HG03460 (cell line): ENCODE measurements around the gene ERO1B.
"Not testable (repeated sequence)": the region's sequence is repeated elsewhere in the genome, so short reads cannot be mapped to it uniquely, and the experiment has no call there.

Source experiments
- ATAC-seq: cut with Tn5 transposase; IDR thresholded peaks from one replicate; pipeline ENCODE4 v1.9.1; 2021; ENCODE audit not compliant: unreplicated experiment

ERO1B gene, protein sequence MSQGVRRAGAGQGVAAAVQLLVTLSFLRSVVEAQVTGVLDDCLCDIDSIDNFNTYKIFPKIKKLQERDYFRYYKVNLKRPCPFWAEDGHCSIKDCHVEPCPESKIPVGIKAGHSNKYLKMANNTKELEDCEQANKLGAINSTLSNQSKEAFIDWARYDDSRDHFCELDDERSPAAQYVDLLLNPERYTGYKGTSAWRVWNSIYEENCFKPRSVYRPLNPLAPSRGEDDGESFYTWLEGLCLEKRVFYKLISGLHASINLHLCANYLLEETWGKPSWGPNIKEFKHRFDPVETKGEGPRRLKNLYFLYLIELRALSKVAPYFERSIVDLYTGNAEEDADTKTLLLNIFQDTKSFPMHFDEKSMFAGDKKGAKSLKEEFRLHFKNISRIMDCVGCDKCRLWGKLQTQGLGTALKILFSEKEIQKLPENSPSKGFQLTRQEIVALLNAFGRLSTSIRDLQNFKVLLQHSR

DNA sequence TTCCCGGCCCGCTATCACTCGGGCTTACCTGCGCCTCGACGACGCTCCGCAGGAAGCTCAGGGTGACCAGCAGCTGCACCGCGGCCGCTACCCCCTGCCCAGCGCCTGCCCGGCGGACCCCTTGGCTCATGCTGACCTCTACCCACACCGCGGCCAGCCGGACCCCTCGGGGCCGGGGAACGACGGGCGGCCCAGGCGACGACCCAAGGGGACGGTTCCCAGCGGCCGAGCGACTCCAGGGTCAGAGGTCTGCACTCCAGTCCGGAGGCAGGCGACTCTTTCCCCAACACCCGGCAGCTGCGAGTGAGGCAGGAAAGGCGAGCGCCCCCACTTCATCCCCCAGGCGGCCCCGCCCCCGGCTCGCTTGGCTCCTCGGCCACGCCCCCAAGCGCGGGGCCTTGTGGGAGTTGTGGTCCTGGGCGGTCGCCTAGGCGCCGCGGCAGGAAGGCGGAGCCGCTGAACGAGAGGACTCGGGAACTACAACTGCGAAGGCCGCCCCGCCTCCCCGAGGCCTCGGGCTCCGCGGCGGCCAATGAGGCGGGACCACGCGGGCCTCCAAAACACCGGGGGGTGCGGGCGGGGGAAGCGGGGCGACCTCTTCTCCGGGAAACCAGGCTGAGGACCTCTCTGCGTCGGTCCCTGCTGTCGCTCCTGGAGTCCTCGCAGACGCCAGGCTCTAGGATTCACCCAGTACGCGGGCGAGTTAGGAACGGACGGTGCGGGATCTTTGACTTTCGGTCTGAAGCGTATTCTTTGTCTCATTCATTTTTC, at the start of gene ERO1B:
Gene ERO1B, minus strand, starts transcription at position 305 of the 771 bp plus-strand sequence. Its CDS starts 175 bp downstream, at position 130.
- peak; percentile 81 for ATAC-seq

DNA sequence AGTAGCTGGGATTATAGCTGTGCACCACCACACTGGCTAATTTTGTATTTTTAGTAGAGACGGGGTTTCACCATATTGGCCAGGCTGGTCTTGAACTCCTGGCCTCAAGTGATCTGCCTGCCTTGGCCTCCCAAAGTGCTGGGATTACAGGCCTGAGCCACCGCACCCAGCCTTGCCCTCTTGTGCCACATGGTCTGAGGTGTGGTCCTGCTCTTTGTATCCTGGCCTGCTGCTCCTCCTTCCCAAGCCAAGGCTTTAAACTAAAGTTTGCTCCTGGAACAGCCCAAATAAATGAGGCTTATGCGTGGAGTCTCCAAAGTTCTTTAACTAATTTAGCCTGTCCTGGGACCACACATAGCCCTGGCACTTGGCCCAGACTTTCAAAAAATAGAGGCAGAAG, 49.7 kb upstream of the ERO1B start:
- not testable (repeated sequence) for ATAC-seq

DNA sequence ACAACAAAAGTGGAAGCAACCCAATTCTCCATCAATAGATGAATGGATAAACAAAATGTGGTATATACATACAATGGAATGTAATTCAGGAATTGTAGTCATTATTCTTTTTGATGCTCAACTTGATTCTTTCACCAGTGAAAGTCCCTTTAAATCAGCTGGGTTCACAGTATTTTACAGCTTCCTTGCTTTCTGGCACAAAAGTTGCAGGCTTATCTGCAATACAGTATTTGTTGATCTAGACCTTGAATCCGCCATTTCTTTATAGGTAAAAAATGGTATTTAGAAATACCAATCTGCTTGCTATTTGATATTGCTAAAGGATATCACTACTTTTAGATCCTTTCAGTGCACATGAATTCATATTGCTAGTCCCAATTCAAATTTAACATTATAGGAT, 44.7 kb upstream of the ERO1B start:
- ATAC-seq: no peak

DNA sequence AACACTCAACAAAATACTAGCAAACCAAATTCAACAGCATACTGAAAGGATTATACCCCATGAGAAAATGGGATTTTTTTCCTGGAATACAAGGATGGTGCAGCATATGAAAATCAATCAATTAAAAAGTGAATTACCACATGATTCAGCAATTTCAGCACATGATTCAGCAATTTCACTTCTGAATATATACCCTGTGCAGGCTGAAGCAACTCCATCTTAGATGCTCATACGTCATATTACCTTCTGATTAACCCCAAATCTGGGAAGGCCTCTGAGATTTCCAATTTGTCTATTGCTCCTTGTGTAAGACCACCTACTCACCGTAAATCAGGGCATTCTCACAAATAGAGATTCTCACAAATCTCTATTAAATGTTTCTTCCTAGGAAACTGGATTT, 43.8 kb upstream of the ERO1B start:
- ATAC-seq: no peak

DNA sequence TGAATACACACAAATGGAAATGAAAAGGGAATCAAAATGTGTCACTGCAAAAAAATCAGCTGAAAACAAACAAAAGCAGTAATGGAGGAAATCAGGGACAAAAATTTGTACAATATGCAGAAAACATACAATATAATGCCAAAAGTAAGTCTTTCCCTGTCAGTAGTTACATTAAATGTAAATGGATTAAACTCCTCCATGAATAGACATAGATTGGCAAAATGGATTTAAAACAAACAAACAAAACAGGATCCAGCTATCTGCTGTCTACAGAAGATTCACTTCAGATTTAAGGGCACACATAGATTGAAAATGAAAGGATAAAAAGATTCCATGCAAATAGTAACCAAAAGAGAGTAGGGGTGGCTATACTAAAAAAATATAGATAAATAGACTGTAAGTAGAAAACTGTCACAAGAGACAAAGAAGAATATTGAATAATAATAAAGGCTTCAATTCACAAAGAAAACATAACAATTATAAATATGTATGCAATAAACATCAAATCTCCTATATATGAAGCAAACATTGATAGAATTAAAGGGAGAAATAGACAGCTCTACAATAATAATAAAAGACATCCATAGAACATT, 42.2 kb upstream of the ERO1B start:
- ATAC-seq: no peak

DNA sequence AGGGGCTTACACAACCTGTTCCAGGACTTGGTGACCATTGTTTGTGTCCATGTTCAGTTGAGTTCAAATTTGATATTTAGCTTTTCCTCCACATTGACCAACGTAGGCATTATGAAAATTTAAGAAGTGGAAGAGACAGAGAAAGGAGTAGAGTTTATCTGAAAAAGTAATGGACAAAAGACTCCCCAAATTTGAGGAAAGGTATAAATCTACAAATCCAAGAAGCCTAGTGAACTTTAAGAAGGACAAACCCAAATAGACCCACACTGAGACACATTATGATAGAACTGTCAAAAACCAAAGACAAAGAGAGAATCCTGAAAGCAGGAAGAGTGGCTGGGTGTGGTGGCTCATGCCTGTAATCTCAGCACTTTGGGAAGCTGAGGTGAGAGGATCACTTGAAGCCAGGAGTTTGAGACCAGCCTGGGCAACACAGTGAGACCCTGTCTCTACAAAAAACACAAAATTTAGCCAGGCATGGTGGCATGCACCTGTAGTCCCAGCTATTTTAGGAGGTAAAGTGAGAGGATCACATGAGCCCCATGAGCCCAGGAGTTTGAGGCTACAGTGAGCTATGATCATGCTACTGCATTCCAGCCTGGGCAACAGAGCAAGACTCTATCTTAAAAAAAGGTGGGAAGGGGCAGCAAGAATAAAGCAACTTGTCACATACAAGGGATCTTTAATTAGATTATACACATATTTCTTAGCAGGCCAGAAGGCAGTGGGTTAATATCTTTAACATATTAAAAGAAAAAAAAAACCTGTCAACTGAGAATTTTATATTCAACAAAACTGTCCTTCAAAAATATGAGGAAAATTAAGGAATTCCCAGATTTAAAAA, 41.0 kb upstream of the ERO1B start:
- no peak for ATAC-seq

DNA sequence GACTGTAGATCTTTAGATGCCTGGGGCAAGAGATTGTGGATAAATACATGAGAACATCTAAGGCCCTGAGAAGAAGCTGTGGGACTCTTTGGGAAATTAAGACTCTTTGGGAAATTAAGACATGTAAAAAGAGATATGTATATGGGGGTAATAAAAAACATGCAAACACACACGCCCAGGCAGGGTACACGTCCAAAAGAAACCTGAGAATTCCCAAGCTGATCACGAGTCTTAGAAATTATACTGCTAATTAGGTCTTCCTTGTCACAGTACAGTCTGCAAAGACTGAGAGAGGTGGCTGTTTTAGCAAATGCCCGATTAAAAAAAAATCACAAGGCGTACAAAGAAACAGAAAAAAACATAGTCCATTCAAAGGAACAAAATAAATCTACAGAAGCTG, 39.3 kb upstream of the ERO1B start:
- ATAC-seq: no peak

DNA sequence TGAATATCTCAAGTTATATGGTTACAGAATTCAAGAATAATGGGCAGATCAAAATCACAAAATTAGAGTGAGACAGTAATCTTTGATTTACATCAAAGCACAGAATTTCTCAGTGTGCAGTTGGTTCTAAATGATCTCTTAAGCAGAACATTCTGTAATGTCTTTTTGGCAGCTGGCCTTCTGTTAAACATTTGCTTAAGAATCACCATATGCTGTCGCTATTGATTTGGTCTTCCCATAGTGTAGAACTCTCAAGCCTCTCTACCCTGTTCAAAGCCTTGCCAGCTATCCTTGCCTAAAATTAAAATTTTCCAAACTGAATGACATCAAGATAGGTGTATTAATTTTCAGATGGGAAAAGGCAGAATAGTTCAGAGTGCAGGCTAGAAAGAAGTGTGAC, 38.9 kb upstream of the ERO1B start:
- no peak for ATAC-seq

DNA sequence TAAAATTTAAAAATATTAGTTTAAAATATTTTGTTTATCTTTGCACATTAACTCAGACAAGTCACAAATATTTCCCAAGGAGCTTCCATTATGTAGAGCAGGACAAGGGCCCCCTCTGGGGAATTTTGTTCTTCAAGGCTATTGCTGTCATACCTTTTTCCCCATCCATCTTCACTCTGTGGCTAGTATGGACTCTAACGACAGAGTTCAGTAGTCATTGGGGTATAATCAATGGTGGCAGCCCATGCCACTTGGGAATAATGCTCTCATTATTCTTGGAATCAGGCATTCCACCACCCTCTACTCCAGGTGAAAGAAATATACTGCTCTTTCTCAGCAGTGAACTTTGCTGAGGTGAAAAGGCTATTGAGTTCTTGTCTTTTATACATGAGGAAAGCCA, 38.5 kb upstream of the ERO1B start:
- no peak for ATAC-seq

DNA sequence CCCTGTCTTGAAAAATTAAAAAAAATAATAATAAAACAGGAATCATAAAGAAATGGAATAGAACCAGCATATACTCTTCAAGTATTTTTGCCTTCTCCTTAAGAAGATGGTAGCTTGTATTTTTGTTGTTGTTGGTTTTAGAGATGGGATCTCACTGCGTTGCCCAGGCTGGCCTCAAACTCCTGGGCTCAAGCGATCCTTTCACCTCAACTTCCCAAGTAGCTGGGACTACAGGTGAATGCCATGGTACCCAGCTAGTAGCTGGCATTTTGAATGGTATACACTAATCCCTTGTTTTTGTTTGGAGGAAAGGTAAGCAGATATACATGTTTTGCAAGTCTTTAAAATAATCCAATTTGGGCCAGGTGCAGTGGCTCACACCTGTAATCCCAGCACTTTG, 34.7 kb upstream of the ERO1B start:
- ATAC-seq: no peak

DNA sequence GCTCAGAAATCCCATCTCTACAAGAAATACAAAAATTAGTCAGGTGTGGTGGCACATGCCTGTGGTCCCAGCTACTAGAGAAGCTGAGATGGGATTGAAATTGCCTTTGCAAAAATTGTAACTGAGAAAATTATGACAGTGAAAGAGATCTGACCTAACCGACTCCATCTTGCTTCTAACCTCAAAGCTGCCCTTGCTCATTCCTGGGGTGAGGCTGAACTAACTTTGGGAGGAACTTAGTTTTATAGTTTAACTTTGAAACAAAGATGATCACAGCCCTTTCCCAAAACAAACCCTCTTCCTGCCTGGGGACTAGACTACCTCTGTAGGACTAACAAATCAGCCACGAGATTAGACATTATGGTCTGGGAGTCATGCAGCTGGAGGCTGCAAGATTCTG, 33.8 kb upstream of the ERO1B start:
- no peak for ATAC-seq

DNA sequence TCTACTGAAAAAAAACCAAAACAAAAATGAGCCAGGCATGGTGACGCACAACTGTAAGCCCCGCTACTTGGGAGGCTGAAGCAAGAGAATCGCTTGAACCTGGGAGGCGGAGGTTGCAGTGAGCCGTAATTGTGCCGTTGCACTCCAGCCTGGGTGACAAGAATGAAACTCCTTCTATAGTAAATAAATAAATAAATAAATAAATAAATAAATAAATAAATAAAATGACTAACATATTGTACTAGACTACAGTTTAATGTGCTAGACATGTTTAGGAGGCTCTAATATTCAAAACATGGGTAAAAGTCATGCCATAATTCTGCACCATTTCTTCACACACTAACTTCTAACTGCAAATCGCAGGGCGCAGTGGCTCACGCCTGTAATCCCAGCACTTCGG, 33.3 kb upstream of the ERO1B start:
- no peak for ATAC-seq

DNA sequence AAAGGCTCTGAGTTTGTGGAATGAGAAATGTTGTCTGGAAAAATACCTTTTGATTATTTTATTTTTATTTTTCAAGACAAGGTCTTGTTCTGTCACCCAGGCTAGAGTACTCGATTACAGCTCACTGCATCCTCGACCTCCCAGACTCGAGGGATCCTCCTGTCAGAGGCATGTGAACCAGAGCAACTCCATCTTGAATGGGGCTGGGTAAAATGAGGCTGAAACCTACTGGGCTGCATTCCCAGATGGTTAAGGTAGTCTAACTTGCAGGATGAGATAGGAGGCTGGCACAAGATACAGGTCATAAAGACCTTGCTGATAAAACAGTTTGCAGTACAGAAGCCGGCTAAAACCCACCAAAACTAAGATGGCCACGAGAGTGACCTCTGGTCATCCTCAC, 32.3 kb upstream of the ERO1B start:
- ATAC-seq: not testable (repeated sequence)

DNA sequence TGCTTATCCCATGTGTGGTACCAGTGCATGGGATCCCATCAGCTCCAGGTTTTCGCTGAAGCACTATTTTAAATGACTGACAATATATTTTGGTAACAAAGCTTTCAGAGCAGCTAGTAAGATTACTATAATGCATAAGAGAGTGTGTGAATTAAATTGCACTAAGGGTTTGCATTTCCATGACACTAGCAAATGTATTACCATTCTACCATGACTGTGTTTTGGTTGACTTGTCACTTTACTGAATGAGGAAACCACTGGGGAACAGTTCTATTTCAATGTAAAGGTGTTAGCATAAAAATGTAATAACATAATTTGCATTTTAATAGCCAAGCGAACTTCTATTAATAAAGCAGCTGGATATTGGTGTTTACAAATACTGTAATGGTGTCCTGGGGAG, 31.7 kb upstream of the ERO1B start:
- ATAC-seq: no peak

DNA sequence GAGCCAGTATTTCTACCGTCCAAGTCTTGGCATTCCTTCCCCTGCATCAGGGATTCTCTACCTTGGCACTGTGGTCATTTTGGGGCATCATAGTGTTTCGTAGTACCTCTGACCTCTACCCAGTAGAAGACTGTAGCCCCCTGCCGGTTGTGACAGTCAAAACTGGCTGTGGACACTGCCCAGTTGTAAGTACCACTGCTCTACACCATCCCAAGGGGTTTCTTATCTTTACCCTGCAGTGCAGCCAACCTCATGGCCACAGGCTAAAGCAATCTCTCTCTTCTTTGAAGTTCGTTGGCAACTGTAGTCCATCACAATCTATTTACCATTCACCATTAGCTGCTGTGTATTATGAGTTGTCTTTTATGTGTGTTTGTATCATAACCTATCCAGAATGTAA, 29.3 kb upstream of the ERO1B start:
- ATAC-seq: no peak

DNA sequence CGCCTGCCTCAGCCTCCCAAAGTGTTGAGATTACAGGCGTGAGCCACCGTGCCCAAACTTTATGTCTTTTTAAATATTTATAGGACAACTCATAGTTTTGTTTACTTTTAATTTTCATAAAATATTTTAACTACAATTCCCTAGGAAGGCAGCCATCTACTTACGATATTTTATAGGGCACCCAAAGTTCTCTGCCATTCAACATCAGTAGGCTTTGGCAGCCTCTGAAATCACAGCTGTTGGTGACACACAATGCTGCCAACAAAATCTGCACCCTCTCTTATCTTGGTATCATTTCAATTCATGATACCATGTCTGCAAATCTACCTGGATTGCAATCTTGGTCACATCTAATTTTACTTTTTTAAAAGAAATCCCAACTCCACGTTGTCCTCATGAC, 27.1 kb upstream of the ERO1B start:
- no peak for ATAC-seq

DNA sequence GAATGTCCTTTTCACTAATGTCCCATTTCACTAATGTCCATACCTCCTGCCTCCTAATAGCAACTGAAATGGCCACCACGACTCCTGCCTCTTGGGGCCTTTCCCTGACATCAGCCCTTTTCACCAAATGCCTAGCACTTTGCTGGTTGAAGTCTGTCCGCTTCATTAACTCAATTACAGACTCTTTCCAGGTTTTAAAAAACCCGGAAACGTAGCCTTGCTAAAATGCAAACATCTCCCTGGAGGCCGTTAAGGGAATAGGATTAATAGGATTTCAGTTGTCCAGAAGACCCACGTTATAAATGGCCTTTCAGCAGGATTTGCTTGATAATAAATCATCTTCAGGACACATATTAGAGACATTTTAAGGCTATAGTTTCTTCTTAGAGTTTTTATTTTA, 25.7 kb upstream of the ERO1B start:
- ATAC-seq: no peak

DNA sequence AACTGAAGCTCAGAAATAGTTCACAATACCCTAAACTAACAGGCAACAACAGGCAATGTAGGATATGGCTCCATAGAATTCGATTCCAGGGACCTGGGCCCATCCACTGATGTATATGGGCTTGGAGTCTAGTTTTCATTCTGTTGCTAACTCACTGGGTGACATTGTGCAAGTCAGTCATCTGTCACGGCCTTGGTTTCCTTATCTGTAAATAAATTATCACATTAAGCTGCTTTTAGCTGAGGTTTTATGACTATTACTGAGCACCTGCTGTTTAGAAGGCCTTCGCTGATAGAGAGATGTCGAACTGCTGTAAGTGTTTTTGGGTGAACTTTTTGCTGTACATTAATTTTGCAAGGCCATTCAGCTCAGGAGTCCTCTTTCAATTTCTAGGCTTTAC, 22.9 kb upstream of the ERO1B start:
- ATAC-seq: no peak

DNA sequence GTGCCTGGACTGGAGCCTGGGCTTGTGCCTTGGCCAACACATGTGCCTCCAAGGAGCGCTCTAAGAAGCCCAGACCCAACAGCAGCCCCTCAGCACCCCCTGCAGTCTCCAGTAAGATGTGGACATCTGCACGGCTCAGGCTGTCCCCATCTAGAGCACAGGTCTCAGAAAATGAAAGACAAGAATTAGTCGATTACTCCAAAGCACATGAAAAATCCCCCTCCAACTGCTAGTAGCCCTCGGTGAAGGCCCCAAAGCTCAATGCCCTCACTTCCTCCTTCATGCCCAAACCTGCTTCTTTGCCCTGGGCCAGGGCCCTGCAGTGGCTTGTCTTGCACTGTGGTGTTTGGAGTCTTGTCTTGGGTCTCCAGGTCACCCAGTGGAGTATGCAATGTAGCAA, 21.9 kb upstream of the ERO1B start:
- ATAC-seq: peak; percentile 64

DNA sequence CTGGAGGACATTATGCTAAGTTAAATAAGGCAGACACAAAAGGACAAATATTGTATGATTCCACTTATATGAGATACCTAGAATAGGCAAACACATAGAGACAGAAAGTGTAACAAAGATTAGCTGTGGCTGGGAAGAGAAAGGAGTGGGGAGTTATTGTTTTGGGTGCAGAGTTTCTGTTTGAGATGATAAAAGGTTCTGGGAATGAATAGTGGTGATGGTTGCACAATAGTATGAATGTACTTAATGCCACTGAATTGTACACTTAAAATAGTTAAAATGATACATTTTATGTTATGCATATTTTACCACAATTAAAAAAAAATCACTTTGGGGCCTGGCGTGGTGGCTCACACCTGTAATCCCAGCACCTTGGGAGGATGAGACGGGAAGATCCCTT, 21.2 kb upstream of the ERO1B start:
- ATAC-seq: no peak

DNA sequence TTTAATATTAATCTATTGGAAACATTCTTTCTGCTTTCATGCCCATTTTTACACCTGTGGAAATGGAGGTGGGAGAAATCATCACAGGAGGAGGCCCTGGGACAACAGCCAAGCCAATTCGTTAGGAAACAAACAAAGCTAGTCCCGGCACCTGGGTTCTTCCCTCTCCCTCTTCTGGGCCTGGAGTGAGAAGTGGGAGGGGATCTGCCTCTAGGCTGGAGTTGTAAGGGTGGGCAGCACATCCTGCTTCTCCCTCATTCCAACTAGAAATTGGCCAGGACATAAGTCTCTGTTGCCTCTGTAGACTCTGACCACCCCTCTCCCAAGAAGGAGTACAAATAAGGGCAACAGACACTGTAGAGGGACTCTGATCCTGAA, 20.2 kb upstream of the ERO1B start:
- ATAC-seq: no peak
